GM12892 (cell line): ENCODE measurements around the gene A1CF. TPM values are rescaled to one million over a fixed set of nuclear protein-coding genes. Genes with fewer than 3 reads are reported as not detected.
"Not testable (repeated sequence)": the region's sequence is repeated elsewhere in the genome, so short reads cannot be mapped to it uniquely, and the experiment has no call there.

Source experiments
- DNase-seq: peaks from one replicate; pipeline ENCODE4 v3.0.0; 2011; ENCODE audit not compliant: insufficient read length
- FAIRE-seq: peaks from 2 replicates; lab custom pipeline; 2011; peaks lifted over from hg19 to GRCh38; lab: Jason Lieb, UNC
- POLR2A ChIP-seq: IDR thresholded peaks from 2 replicates; pipeline ENCODE4 v1.6.1; 2011; ENCODE audit warnings: low read depth, low read length, control low read depth
- POLR2AphosphoS5 ChIP-seq: IDR thresholded peaks from 2 replicates; pipeline ENCODE4 v1.6.1; 2011; ENCODE audit warnings: low read depth, low read length, control low read depth
- TAF1 ChIP-seq: IDR thresholded peaks from 2 replicates; pipeline ENCODE4 v1.6.1; 2011; ENCODE audit warnings: low read depth, mild to moderate bottlenecking, control low read depth, low read length, borderline replicate concordance
- polyA plus RNA-seq: library from polyadenylated mRNA; unstranded; fragments of >200 nt; gene quantifications from one replicate; pipeline ENCODE4 v1.2.1, GENCODE V29; 2012; ENCODE audit warnings: missing spikeins, inconsistent platforms; ENCODE audit not compliant: missing spikeins

The A1CF gene, protein sequence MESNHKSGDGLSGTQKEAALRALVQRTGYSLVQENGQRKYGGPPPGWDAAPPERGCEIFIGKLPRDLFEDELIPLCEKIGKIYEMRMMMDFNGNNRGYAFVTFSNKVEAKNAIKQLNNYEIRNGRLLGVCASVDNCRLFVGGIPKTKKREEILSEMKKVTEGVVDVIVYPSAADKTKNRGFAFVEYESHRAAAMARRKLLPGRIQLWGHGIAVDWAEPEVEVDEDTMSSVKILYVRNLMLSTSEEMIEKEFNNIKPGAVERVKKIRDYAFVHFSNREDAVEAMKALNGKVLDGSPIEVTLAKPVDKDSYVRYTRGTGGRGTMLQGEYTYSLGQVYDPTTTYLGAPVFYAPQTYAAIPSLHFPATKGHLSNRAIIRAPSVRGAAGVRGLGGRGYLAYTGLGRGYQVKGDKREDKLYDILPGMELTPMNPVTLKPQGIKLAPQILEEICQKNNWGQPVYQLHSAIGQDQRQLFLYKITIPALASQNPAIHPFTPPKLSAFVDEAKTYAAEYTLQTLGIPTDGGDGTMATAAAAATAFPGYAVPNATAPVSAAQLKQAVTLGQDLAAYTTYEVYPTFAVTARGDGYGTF
- polyA plus RNA-seq, result not detected

GRCh38 chr10:50885097-50885859 lies at the start of gene A1CF:
A1CF (minus strand) TSS chr10:50885627; CDS start chr10:50859940, 25,687 bp downstream.
- TF ChIP-seq POLR2A, result no peak
- TF ChIP-seq TAF1, result no peak
- TF ChIP-seq POLR2AphosphoS5, result no peak
- DNase-seq (no peak), FAIRE-seq (no peak)

DNA sequence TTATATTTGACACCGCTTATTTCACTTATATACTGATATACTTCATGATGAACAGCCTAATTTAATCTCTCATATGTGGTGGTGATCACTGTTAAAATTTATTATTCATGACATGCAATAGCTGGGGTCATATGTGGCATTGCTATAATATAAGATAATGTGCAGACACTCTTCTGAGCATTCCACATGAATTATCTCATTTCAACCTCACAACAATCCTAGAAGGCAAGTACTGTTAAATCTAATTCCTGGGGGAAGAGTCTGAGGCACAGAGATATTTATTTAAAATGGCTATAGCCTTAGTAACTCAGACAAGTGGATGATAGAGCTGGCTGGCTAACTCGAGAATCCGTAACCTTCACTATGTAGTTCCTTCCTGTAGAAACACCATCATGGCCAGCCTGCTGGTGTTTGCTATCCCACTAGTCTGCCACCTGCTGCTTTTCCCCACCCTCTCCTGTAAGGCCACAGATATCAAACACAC lies 46.6 kb upstream of the A1CF start:
- TF ChIP-seq TAF1, result no peak
- no peak for TF ChIP-seq POLR2A
- TF ChIP-seq POLR2AphosphoS5, result no peak
- no peak for DNase-seq
- no peak for FAIRE-seq

DNA sequence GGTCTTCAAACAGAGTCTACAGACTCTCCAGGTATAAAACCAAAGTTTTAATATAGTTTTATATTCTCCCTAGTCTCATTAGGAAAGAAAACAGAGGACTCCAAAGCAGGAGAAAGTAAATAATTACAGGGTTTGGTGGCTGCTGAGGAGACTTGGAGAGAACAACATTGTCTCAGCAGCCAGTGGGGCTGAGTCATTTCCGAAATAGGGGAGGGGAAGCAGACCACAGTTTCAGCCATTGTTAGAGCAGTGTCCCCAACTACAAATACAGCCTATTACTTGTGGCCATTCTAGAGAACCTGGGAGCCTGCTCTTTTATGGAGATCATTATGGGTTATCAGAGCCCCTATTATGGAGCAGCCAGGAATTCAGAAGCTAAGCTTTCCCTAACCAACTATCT lies 44.2 kb upstream of the A1CF start:
- TF ChIP-seq POLR2AphosphoS5 (no peak), POLR2A (no peak), TAF1 (no peak)
- FAIRE-seq, result no peak
- no peak for DNase-seq

DNA sequence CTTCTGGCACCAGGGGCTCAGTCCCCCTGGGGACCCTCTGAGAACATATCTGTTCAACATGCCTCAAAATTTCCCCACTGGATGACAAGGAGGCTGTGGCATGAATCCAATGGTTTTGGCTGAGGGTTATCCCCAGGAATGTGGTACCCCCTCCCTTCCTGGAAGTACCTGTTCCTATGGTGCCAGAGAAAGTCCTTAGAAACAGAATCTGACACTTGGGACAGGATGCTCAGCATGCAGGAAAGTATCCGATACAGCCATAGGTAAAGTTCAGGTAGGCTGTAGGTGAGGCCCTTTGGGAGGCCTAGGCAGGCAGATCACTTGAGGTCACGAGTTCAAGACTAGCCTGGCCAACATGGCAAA lies 42.7 kb upstream of the A1CF start:
- DNase-seq (no peak), FAIRE-seq (no peak)
- TF ChIP-seq TAF1, result no peak
- TF ChIP-seq POLR2A, result no peak
- TF ChIP-seq POLR2AphosphoS5, result no peak

DNA sequence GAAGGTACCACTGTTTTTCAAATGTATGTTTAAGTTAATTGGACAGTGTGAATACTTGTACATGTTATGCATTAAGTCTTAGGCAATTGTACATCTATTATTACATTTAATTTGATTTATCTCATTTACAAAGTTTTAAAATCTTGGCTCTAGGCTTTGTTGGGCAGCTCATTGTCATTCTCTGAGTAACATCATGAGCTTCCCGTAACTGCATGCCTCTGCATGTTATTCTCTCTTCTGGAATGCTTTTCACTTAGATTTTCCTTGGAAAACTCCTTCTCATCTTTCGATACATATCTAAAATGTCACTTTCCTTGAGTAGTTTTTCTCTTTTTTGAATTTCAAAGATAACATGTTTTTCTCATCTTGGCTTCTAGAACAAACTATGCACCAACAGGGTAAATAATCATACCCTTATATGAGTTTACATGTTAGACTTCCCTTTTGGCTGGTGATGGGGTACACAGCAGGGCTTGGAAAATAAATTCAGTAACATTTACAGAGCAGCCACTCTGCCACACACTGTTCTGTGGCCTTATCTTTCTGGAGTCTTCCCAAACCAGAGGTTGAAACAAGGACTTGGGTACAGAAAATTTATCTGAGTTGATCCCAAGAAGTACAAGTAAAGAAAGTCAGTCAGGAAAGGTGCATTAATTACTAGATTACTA lies 42.2 kb upstream of the A1CF start:
- TF ChIP-seq POLR2AphosphoS5, result no peak
- TF ChIP-seq POLR2A, result no peak
- TF ChIP-seq TAF1, result no peak
- DNase-seq, result no peak
- FAIRE-seq, result no peak

DNA sequence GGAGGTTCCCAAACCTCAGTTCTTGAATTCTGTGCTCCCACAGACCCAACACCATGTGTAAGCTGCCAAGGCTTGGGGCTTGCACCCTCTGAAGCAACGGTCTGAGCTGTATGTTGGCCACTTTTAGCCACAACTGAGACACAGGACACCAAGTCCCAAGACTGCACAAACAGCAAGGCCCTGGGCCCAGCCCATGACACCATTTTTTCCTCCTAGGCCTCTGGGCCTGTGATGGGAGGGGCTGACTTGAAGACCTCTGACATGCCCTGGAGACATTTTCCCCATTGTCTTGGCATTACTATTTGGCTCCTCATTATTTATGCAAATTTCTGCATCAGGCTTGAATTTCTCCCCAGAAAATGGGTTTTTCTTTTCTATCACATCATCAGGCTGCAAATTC lies 38.0 kb upstream of the A1CF start:
- not testable (repeated sequence) for DNase-seq, FAIRE-seq

DNA sequence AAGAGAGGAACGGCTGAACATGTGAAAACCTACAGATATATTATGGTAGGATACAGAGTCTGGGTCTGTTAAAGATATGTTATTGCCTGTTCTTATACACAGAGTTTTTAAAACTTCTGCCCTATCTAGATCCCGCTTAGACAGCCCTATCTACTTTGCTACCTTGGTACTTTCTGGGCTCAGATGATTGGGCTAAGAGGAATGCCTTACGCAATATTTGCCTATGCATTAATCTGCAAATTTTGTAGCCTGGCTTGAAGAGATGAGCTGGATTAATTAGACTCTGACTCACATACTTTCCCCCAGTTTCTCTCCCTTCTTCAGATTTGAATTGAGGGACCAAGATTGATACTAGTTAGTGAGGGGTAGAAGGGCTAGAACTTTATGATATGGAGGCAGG lies 33.6 kb upstream of the A1CF start:
- DNase-seq (no peak), FAIRE-seq (no peak)
- TF ChIP-seq POLR2AphosphoS5, result no peak
- no peak for TF ChIP-seq POLR2A
- TF ChIP-seq TAF1, result no peak

GRCh38 chr10:50918529-50918928 lies 33.1 kb upstream of the A1CF start:
- no peak for TF ChIP-seq POLR2A
- TF ChIP-seq POLR2AphosphoS5, result no peak
- no peak for TF ChIP-seq TAF1
- DNase-seq (no peak), FAIRE-seq (no peak)

DNA sequence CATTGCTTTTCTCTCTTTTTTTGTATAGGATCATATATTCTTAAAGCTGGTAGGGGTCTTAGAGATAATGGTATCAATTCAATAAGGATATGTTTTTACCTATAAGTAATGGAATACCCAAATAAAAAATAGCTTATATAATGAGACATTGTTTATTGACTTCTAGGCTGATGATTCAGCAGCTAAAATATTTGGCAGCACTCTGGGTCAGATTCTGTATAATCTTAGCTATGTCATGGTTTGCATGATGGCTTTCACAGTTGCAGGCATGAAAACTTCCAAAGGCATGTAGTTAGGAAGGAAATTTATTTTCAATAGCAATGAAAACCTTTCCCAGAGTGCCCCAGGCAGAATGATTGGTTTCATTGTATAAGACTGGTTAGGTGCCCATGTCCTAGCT lies 32.1 kb upstream of the A1CF start:
- DNase-seq, result no peak
- no peak for FAIRE-seq
- TF ChIP-seq POLR2A (no peak), POLR2AphosphoS5 (no peak), TAF1 (no peak)

DNA sequence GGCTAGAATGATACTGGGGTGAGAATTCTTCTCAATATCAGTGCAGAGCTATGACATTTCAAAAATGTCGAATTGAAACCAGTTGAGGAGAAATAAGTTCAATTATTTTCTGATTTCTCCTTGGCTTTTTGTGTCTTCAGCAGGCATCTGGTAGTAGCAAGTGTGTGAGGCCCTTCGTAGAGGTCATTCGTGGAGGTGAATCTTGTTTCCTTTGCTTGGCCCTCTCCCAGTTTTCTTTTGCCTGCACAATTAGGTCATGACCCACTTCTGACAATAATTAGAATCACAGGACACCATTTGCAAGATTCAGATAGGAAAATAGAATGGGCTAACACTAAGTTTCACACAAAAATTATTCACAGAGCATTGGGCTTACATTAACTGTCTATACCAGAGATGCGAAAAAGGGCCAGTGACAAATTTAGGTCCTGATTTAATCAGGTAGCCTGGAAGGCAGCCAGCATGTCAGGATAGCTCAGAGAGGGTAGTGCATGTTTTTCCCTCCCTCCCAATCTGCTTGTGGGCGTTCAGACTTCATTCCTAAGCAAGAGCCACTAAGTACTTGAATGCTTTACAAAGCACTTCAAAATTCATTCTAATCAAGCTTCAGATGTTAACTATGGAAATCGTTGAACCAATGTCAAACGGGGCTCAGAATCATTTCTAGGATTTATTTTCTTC lies 24.0 kb upstream of the A1CF start:
- FAIRE-seq (no peak), DNase-seq (no peak)
- TF ChIP-seq POLR2A (no peak), TAF1 (no peak), POLR2AphosphoS5 (no peak)
